ENCODE results near the gene GABBR2. TPM values are rescaled to one million over a fixed set of nuclear protein-coding genes. Genes with fewer than 3 reads are reported as not detected.

Gene GABBR2
- total and polyA plus RNA-seq, 9 of the 15 experiments (the other 6 are each of a cell fraction or from before 2014, with no cell fraction given): 0.15 to 1.9 (median 0.32) TPM

DNA sequence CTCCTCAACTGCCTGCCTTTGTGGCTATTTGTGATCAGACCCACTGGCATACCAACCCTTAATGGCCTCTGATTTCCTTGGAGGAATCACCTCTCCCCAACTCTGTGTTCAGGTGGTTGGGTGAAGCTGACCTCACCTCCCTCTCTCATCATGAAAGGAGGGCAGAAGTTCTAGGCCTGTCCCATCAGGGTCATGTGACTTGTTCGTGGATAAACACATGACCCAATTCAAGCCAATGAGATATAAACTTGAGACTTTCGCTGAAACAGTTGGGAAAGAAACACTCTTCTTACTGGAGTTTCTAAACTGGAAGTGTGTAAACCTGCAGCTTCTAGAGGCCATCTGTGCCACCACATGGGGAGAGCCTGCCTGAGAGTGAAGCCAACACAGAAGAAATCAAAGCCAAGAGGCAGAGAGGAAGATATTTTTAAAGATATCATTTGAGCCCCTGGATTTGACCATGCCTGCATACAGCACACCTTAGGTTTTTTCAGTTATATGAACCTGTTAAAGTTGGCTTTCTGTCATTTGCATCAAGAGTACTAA, 5.8 kb downstream of the GABBR2 start (continued):
- TF ChIP-seq SMARCC2 (IDR thresholded peaks at IDR 0.05; ENCODE audit: low read depth) (no peak), ZNF224 (CRISPR knock-in tag; IDR thresholded peaks at IDR 0.05) (no peak), ZEB2 (IDR thresholded peaks at IDR 0.05) (no peak), SRSF9 (IDR thresholded peaks at IDR 0.05; ENCODE audit: borderline replicate concordance, low read depth, low read length) (no peak), SREBF2 (CRISPR knock-in tag; IDR thresholded peaks at IDR 0.05) (no peak), HDAC1 (IDR thresholded peaks at IDR 0.05) (no peak), HNRNPL (IDR thresholded peaks at IDR 0.05; ENCODE audit: low read depth, low read length) (no peak), EGR1 (conservative IDR thresholded peaks at IDR 0.05) (no peak), ZNF75A (CRISPR knock-in tag; IDR thresholded peaks at IDR 0.05) (no peak), PYGO2 (tag; IDR thresholded peaks at IDR 0.05) (no peak), TFE3 (CRISPR knock-in tag; IDR thresholded peaks at IDR 0.05) (peak; percentile 86), CHCHD3 (CRISPR knock-in tag; IDR thresholded peaks at IDR 0.05) (no peak), RAD51 (IDR thresholded peaks at IDR 0.05; ENCODE audit: borderline replicate concordance, low read depth) (peak; percentile 80), ZNF280B (CRISPR knock-in tag; IDR thresholded peaks at IDR 0.05) (no peak), FOXJ3 (CRISPR knock-in tag; IDR thresholded peaks at IDR 0.05) (no peak), MNT (conservative IDR thresholded peaks at IDR 0.05) (no peak), TRIM24 (IDR thresholded peaks at IDR 0.05) (no peak), ZNF253 (CRISPR knock-in tag; conservative IDR thresholded peaks at IDR 0.05) (no peak), ZNF79 (CRISPR knock-in tag; IDR thresholded peaks at IDR 0.05; ENCODE audit: low read depth) (no peak), DDX20 (tag; IDR thresholded peaks at IDR 0.05; ENCODE audit: low read depth) (no peak), CBFA2T2 (conservative IDR thresholded peaks at IDR 0.05) (peak; percentile 36; the same call in 1 of the 2 replicates), ZBED1 (IDR thresholded peaks at IDR 0.05) (no peak)
- TF ChIP-seq, protein P1, sequence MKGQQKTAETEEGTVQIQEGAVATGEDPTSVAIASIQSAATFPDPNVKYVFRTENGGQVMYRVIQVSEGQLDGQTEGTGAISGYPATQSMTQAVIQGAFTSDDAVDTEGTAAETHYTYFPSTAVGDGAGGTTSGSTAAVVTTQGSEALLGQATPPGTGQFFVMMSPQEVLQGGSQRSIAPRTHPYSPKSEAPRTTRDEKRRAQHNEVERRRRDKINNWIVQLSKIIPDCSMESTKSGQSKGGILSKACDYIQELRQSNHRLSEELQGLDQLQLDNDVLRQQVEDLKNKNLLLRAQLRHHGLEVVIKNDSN (CRISPR knock-in tag; IDR thresholded peaks at IDR 0.05): peak; percentile 64
- TF ChIP-seq, protein P2, sequence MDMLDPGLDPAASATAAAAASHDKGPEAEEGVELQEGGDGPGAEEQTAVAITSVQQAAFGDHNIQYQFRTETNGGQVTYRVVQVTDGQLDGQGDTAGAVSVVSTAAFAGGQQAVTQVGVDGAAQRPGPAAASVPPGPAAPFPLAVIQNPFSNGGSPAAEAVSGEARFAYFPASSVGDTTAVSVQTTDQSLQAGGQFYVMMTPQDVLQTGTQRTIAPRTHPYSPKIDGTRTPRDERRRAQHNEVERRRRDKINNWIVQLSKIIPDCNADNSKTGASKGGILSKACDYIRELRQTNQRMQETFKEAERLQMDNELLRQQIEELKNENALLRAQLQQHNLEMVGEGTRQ (CRISPR knock-in tag; IDR thresholded peaks at IDR 0.05): peak; percentile 56

All from K562 (cell line).